OCI-LY3 (cell line): ENCODE data around the gene BCL6B.

Experiments
- EZH2phosphoT487 ChIP-seq: fragments of 200-600 bp; shearing (Covaris generic); IDR thresholded peaks from 2 replicates; pipeline ENCODE4 v1.6.1; 2018; ENCODE audit warnings: antibody characterized with exemption, mixed run types, low read depth
- TF ChIP-seq, protein P1 (sequence below): fragments of 200-600, 300-600 bp; sonication (generic); IDR thresholded peaks from 2 replicates; pipeline ENCODE4 v1.5.1; 2014; ENCODE audit warnings: antibody characterized with exemption, low read length, low read depth

DNA sequence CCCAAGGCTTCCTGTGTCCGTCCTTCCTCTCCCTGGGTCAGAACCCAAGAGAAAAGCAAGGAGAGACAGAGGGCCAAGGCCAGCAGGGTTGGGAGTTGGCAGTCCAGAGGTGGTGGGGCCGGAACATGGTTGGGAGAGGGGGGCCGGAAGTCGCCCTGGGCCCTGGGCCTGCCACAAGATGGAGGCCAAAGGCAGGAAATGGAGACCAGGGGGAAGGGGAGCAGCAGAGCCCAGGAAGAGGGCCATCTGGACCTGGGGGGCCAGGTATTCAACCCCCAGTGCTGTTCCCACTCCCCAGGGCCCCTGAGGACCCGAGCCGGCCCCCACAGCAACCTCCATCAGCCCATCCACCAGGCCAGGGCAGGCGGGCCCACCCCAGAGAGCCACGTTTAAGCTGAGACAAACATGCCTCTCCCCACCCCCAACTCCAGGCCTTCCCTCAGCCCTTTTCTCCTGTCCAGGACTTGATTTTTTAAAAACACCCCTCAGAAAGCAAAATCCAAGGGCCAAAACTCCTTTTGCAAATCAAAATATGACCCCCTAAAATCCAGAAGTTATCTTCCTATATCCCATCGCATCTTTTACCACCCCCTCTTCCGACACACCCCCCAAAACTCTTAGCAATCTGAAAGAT lies 4.4 kb upstream of the BCL6B start:
- TF ChIP-seq, protein P1, sequence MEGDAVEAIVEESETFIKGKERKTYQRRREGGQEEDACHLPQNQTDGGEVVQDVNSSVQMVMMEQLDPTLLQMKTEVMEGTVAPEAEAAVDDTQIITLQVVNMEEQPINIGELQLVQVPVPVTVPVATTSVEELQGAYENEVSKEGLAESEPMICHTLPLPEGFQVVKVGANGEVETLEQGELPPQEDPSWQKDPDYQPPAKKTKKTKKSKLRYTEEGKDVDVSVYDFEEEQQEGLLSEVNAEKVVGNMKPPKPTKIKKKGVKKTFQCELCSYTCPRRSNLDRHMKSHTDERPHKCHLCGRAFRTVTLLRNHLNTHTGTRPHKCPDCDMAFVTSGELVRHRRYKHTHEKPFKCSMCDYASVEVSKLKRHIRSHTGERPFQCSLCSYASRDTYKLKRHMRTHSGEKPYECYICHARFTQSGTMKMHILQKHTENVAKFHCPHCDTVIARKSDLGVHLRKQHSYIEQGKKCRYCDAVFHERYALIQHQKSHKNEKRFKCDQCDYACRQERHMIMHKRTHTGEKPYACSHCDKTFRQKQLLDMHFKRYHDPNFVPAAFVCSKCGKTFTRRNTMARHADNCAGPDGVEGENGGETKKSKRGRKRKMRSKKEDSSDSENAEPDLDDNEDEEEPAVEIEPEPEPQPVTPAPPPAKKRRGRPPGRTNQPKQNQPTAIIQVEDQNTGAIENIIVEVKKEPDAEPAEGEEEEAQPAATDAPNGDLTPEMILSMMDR: no peak
- TF ChIP-seq EZH2phosphoT487: no peak
